Neural cell (in vitro differentiated cells): ENCODE results near the gene CRABP2.

ENCODE experiments used
- POLR2AphosphoS5 ChIP-seq: IDR thresholded peaks from 2 replicates; pipeline ENCODE4 v1.6.1; 2012
- TF ChIP-seq, protein P1 (sequence below): fragments of 450-650 bp; IDR thresholded peaks from 2 replicates; pipeline ENCODE4 v1.5.1; 2014; ENCODE audit warnings: antibody characterized with exemption, mild to moderate bottlenecking, moderate library complexity; ENCODE audit not compliant: poor library complexity, severe bottlenecking

GRCh38 chr1:156659661-156659987, 45.8 kb downstream of the CRABP2 start:
- no peak for TF ChIP-seq POLR2AphosphoS5
- TF ChIP-seq, protein P1, sequence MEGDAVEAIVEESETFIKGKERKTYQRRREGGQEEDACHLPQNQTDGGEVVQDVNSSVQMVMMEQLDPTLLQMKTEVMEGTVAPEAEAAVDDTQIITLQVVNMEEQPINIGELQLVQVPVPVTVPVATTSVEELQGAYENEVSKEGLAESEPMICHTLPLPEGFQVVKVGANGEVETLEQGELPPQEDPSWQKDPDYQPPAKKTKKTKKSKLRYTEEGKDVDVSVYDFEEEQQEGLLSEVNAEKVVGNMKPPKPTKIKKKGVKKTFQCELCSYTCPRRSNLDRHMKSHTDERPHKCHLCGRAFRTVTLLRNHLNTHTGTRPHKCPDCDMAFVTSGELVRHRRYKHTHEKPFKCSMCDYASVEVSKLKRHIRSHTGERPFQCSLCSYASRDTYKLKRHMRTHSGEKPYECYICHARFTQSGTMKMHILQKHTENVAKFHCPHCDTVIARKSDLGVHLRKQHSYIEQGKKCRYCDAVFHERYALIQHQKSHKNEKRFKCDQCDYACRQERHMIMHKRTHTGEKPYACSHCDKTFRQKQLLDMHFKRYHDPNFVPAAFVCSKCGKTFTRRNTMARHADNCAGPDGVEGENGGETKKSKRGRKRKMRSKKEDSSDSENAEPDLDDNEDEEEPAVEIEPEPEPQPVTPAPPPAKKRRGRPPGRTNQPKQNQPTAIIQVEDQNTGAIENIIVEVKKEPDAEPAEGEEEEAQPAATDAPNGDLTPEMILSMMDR: no peak
